SKM-1 (cell line): ENCODE data around the gene SESTD1.
"Not testable (repeated sequence)": the region's sequence is repeated elsewhere in the genome, so short reads cannot be mapped to it uniquely, and the experiment has no call there.

ENCODE experiments used
- DNase-seq: peaks from one replicate; lab custom pipeline; 2025; ENCODE audit not compliant: unreplicated experiment; lab: John Stamatoyannopoulos, UW

Gene SESTD1

DNA sequence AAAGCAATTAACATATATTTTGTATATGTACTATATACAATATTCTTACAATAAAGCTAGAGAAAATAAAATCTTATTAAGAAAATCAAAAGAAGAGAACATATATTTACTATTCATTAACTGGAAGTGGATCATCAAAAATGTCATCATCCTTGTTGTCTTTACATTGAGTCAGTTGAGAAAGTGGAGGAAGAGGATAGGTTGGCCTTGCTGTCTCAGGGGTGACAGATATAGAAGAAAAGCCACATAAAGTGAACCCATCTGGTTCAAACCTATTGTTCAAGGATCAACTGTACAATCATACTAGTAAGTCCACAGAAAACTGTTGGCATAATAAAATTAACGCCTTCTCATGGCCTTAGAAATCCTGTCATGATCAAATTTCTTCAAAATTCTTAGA is 26.6 kb downstream of the SESTD1 start:
- DNase-seq: no peak

DNA sequence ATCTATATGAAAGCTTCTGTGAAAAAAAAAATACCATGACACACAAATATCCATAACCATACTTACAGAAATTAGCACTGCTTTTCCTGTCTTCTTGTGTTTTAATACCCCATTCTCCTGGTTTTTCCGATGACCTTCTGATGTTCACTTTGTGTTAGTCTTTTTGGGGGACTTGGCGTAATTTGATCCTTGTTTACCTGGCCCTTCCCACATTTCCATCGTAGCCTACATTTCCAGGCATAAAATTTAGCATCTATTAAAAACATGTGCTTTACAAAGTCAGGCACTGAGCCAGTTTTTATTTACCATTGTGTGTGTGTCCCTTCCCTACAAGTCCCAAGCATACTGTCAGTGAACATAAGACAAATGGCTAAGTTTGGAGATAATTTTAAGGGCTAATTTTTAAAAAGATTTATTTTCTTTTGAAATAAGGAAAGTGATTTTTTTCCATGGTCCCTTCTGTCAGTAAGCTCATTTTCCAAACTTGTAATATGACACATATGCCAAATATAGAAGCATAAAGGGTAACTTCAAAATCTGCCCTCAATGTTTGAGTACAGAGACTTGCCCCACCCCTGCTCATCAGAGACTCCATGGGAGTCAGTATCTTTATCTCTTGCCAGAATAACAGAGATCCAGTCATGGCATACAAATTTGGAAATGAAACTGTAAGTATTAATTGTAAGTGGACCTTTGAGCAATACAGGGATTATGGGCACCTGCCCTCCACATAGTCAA is 27.3 kb downstream of the SESTD1 start:
- no peak for DNase-seq

DNA sequence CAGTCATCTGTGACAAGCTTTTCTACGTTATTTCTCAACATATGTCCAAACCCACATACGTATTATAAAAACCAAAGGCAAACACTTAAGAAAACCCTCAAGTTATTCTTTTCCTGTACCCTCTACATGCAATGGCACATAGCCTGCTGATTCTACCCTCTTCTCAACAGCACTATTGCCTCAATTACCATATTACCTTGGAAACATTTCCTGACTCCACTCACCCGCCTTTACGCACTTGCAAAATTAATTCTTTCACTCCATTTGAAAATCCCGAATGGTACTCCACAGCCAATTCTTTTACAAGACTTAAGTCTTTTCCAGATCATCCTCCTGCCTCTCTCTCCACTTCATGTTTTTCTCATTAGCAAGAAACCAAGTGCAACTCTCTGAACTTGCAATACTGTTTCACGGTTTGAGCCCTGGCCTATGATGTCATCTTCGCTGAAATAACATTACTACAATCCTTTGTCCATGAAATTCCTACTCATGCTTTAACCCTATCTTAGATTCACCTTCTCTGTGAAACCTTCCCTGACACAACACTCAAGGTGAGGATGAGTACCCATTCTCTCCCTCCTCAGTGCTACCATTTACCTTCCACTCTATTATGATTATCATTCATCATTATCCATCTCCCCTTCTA is 29.0 kb downstream of the SESTD1 start:
- no peak for DNase-seq

DNA sequence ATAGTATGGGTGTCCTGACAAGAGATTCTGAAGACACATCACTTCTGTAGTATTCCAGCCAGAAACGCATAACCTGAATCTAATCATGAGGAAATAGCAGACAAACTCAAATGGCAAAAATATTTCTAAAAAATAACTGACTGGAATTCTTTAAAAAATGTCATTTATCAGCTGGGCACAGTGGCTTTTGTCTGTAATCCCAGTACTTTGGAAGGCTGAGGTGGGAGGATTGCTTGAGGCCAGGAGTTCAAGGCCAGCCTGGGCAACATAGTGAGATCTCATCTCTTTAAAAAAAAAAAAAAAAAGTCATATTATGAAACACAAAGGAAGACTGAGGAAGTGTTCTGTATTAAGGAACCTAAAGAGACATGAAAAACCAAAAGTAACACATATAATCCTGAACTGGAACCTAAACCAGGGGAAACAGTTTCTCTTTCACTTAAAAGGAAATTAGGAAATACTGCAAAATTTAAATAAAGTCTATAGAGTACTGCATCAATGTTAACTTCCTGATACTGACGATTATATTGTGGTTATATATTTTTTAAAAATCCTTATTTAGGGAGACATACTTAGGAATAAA is 29.9 kb downstream of the SESTD1 start:
- DNase-seq: peak; percentile 79

DNA sequence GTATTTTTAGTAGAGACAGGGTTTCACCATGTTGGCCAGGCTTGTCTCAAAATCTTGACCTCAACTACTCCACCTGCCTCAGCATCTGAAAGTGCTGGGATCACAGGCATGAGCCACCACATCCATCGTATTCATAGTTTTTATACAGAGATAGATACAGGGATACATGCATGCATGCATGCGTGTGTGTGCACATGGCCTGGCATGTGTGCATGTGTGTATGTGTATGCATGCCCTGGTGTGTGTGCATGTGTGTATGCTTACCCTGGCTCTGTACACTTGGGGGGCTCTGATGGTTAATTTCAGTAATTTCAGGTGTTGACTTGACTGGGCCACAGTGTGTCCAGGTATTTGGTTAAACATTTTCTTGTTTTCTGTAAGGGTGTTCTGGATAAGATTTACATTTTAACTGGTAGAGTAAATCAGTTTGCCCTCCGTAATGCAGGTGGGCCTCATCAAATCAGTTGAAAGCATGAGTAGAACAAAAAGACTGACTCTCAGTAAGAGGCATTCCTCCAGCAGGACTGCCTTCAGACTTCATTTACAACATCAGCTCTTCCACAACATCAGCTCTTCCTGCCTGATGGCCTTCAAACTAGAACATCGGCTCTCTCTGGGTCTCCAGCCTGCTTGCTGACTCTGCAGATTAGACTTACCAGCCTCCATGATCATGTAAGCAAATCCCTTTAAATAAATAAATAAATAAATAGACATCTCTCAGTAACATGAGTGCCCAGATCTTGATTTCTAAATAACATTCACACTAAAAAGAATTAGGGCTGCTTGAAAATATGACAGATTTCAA is 30.8 kb downstream of the SESTD1 start:
- no peak for DNase-seq

DNA sequence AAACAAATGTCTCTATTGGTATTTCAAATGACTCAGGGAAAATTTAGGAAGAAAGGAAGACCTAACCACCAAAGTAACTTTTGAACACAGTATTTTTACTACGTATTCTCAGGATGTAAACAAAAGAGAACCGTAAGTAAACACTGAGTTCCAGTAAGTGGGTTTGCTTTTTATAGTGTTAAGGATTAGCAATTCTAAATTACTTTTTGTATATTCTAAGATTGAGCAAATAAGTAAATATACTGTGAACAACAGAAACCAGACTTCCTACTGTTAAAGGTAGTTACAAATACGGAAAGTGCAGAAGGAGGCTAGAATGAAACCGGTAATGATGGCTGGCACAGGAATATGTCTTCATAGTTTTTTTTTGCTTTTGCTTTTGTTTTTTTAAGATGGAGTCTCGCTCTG is 31.5 kb downstream of the SESTD1 start:
- no peak for DNase-seq

DNA sequence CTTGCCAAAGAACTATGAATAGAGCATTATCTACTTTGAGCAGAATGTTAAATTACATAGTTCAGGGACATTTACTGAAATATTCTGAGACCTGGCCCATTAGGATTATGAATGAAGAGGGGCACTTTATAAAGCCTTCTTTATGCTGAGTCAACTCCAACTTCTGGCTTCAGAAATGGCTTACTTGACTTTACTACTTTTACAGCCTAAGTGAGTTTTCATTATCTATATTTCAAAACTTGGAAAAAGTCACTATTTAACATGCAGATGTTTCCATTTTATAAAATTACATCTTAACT is 37.7 kb downstream of the SESTD1 start:
- DNase-seq: no peak

DNA sequence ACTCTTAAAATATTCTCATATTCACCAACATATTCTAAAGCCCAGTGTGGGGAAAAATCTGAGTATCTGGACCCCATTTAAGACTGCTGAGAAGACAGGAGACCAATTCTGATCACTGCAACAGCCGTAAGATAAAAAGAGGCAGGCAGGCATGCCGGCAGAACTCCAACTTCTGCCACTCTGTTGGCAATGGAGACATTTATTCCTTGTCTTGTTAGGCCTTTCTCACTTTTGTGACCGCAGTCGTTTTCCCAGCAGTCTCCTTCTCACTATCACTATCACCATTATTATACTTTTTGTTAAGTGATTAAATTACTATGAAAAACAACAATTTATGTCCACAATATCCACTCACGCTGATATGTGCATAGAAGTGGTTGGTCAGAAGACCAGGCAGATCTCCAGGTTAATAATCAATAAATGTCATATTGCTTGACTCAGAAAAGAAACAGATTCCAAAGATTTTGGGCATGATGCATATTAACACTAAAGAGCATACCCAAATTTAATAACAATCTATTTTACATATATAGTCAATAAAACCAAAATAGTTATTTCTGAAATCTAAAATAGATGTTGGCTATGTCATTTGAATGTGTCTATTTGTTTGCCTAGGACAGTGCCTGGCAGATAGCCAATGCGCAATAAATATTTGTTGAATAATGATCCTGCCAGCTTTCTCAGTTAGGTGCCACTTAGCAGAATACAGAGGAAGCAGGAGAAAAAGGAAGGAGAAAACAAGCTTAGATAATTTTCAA is 38.2 kb downstream of the SESTD1 start:
- DNase-seq: no peak

DNA sequence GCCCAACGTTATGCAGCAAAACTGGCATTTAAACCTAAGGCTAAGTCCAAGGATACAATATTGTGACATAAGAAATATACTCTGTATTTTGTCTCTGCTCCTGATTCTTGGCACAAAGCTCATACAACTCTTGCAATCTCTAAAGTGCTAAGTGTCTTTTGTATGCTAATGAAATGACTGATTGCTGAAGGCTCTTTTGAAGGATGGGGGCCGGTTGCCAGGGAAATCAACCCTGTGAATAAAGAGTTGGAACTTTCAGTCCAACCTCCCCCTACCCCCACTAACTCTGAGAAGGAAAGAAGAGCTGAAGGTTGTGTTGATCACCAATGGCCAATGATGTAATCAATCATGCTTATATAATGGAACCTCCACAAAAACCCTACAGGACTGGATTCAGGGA is 40.3 kb downstream of the SESTD1 start:
- DNase-seq: no peak

DNA sequence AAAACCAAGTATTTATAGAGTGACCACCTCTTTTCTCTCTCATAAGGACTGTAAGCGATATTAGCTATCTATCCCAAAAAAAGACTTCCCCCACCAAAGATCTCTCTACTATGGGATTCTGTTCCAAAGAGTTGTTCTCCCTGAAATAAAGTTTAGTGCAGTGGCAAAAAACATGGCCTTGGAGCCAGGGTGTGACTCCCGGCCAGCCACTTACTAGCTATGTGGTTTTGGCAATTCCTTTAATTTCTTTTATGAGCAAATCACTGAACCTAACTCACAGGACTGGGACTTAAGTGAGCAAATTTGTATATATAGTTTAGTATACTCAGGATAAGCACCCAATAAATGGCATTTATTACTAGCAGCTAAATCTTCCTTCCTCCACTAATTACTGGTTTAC is 42.6 kb downstream of the SESTD1 start:
- DNase-seq: no peak

DNA sequence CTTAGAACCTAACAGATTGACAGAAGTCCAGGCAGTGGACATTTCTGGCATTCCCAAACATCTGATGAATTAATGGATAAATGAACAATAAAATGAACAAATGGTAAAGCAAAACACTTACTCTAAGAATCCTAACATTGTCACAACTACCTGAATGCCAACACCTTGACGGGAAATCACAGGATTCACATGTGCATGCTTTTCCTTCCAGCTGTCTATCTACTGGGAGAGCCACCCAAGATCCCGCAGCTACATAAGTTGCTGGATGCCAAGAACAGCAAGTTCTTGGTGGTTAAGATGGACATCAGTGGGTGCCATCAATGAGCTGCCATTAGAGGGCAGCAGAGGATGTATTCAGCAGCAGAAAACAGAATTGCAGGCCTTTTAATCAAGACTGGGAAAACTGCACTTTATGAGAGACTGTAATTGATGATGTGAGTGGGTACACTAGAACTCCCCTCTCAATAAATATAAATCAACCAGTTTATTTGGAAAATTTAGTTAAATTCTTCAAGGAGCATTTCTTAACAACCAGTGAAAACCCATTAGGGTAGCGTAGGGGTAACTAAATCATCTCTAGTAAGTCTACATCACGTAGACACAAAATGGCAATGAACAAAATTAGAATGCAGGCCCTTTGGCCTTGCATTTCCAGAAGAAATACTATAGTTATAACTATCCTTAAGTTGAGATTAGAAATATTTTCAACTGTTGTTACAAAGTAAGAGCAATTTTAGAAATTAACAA is 45.6 kb downstream of the SESTD1 start:
- no peak for DNase-seq

DNA sequence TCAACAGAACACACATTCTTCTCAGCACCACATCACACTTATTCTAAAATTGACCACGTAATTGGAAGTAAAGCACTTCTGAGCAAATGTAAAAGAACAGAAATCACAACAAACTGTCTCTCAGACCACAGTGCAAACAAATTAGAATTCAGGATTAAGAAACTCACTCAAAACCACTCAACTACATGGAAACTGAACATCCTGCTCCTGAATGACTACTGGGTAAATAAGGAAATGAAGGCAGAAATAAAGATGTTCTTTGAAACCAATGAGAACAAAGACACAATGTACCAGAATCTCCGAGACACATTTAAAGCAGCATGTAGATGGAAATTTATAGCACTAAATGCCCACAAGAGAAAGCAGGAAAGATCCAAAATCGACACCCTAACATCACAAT is 50.0 kb downstream of the SESTD1 start:
- DNase-seq: not testable (repeated sequence)

DNA sequence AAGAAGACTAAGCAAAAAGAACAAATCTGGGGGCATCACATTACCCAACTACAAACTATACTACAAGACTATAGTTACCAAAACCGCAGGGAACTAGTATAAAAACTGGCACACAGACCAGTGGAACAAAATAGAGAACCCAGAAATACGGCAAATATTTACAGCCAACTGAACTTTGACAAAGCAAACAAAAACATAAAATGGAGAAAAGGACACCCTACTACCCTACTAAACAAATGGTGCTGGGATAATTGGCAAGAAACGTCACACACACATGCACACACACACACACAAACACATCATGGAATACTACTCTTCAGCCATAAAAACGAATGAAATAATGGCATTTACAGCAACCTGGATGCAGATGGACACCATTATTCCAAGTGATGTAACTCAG is 53.3 kb downstream of the SESTD1 start:
- DNase-seq: no peak

DNA sequence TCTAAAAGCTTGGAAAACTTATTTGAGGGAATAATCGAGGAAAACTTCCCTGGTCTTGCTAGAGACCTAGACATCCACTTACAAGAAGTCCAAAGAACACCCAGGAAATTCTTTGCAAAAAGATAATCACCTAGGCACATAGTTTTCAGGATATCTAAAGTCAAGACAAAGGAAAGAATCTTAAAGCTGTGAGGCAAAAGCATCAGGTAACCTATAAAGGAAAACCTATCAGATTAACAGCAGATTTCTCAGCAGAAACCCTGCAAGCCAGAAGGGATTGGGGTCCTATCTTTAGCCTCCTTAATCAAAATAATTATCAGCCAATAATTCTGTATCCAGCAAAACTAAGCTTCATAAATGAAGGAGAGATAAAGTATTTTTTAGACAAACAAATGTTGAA is 56.4 kb downstream of the SESTD1 start:
- DNase-seq: not testable (repeated sequence)

DNA sequence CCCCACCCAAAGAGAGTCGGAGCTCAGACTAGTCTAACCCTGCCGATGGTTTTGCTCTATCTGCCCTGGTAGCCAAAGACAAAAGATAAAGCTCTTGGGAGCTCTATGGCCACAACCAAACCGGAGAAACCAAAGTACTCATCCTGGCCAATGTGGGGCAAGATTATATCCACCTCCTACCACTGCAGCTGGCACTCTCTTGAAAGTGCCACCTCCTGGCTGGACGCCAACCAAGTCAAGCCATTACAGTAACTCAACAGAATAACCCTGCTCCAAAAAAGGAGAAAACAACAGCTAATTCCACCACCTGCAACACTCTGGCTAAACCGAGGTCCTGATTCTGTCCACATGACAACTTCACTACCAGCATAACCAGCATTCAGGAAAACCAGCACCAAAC is 57.6 kb downstream of the SESTD1 start:
- DNase-seq: no peak

DNA sequence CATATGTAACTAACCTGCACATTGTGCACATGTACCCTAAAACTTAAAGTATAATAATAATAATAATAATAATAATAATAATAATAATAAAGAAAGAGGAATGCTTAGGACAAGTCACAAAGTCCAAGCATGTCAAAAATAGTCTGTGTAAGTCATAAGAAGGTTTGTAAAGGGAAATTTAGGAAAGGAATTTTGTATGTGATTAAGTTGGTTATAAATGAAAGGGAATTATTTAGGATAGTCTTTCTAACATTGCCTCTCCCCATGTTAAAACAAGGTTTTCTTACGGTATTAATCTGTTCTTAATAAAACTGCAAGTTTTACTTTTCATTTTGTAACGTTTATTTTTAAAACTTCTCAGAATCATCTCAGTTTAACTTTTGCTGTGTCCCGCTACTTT is 62.8 kb downstream of the SESTD1 start:
- DNase-seq: no peak

DNA sequence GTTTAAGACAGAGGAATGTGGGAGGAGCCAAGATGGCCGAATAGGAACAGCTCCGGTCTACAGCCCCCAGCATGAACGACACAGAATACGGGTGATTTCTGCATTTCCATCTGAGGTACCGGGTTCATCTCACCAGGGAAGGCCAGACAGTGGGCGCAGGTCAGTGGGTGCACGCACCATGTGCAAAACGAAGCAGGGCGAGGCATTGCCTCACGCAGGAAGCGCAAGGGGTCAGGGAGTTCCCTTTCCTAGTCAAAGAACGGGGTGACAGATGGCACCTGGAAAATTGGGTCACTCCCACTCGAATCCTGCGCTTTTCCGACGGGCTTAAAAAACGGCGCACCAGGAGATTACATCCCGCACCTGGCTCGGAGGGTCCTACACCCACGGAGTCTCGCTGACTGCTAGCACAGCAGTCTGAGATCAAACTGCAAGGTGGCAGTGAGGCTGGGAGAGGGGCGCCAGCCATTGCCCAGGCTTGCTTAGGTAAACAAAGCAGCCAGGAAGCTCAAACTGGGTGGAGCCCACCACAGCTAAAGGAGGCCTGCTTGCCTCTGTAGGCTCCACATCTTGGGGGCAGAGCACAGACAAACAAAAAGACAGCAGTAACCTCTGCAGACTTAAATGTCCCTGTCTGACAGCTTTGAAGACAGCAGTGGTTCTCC is 68.6 kb downstream of the SESTD1 start:
- not testable (repeated sequence) for DNase-seq

DNA sequence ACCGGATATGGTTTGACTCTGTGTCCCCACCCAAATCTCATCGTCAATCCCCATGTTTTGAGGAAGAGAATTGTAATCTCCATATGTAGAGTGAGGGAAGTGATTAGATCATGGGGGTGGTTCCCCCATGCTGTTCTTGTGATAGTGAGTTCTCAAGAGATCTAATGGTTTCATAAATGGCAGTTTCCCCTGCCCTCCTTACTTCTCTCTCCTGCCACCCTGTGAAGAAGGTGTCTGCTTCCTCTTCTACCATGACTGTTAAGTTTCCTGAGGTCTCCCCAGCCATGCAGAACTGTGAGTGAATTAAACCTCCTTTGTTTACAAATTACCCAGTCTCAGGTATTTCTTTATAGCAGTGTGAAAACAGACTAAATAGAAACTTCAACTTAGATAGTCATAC is 69.5 kb downstream of the SESTD1 start:
- no peak for DNase-seq

DNA sequence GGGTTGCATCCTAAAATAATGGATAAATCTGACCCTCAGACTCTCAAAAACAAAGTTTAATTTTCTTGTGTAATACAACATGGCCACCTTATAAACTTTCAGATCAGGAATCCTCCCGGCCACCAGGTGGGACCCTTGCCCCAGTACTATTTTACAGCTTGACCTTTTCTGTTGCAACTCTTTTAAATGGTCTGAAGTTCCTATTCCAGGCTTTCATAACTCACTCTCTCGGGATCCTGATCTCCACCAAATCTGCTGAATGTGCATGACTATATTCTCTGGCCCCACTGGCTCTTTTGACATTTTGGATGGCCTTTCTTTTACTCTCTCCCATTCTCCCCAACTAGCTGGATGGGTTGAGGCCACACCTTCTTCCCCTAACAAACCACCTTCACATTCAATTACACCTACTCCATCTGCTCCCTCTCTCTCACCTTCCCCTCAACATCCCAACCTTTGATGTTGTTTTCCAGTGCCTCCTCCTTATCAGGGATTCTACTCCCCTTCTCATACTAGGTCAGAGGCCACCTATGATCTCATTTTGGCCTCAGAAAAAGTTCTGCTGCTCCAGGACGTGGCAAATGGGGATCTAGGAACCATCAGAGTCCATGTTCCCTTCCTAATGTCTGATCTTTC is 70.8 kb downstream of the SESTD1 start:
- DNase-seq: no peak
